HT-29 (cell line): ENCODE measurements around the gene AURKB. TPM values are rescaled to one million over a fixed set of nuclear protein-coding genes. Genes with fewer than 3 reads are reported as not detected.
"Not testable (repeated sequence)": the region's sequence is repeated elsewhere in the genome, so short reads cannot be mapped to it uniquely, and the experiment has no call there.

Experiments used
- DNase-seq: peaks from one replicate; pipeline ENCODE4 v3.0.0-alpha.2; 2015; ENCODE audit warnings: low spot score
- total RNA-seq: library from RNA; depleted of rRNA; stranded (reverse); fragments of >200 nt; shearing (Covaris generic); gene quantifications from 2 replicates; pipeline ENCODE4 v1.2.3, GENCODE V29; 2014

The AURKB gene
- total RNA-seq, 1 experiment from 2014 or later = 84.9 TPM

- DNase-seq = peak; percentile 12
These were observed 21.2 kb downstream of the AURKB start for GRCh38 chr17:8189041-8189710.

GRCh38 chr17:8188263-8188839, 22.0 kb downstream of the AURKB start:
- DNase-seq = no peak

GRCh38 chr17:8187517-8188262, 22.7 kb downstream of the AURKB start:
- peak; percentile 98 for DNase-seq

DNA sequence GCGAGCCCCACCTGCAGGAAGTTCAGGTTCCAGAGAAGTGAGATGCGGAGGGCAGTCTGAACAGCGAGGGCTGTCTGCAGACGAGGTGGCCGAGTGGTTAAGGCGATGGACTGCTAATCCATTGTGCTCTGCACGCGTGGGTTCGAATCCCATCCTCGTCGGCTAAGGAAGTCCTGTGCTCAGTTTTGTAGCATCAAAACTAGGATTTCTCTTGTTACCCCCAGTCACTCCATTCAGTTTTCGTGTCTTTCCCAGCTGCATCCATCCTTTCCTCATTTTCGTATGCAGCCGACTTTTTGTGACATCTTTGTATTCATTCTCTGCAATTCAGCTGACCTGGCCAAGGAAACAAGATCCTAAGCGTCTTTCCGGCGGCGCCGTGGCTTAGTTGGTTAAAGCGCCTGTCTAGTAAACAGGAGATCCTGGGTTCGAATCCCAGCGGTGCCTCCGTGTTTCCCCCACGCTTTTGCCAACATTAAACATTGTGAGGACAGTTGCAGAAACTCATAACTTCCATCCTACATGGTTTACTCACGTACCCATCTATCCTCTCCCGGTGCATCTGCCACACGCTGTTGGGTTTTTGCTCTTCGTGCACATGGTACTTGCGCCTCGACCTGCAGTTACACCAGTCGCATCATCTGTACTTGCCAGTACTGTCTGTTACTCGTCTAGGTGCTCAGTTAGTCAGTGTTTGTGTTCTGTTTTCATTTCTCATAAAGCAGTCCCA, 23.4 kb downstream of the AURKB start:
- peak; percentile 95 for DNase-seq

GRCh38 chr17:8186446-8186786, 24.0 kb downstream of the AURKB start:
- DNase-seq = no peak

DNA sequence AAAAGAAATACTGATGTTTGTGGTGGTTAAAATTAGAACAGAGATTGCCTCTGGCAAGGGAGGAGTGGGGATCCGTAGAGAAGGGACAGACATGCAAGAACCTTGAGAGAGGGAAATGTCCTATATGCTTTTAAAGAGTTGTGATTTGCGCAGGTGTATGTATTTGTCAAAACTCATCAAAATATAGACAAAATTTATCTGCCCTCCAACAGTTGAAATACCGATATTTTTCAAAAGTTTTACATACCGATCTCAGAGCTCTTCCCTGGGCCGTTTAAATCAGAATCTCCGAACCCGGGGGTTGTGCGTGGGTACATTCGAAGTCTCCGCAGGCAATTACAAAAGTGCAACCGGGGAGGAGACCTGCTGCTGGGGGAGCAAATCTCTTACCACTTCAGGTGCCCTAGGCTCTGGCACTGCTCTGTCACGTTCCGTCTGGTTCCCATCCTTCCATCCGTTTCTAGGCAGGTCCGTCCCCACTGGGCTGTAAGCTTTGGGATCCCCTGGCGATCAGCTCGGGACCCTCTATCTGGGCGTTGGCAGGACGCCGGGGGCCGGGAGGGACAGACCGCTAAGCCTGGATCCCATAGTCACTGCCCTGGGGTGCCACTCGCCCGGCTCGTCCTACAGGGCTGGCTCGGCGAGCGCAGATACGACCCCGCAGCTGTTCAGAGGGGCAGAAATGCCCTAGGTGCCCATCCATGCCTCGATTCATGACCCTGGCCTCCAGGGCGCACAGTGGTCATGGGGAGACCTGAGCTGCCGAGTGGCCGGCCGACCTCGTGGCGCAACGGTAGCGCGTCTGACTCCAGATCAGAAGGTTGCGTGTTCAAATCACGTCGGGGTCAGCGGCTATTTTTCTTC, 24.6 kb downstream of the AURKB start:
- DNase-seq = peak; percentile 80

DNA sequence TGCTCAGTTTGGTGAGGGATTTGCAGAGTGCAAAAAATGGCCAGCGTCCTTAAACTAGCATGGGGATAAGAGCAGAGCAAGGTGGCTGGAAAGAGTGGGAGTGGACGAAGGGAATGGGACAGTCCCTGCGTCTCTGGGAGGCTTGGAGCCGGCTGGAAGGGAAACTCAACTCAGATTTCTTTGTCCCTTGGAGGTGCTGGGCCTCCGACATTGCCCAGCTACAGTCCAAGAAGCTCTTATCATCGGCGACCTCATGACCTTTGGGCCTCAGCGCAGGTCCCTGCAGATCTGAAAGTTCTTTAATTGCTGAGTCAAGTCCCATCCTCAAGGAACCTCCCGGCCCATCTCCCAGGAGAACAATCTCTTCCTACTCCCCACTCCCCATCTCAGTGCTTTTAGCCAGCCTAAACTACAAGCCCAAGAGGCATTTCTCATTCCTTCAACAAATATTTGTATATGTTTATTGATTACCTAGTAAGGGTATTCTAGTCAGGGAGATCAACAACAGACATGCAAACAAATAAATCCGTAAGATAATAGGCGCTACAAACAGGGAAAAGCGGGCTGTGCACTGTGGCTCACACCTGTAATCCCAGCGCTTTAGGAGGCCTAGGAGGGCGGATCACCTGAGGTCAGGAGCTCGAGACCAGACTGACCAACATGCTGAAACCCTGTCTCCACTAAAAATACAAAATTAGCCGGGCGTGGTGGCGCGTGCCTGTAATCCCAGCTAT, 33.2 kb downstream of the AURKB start:
- no peak for DNase-seq

DNA sequence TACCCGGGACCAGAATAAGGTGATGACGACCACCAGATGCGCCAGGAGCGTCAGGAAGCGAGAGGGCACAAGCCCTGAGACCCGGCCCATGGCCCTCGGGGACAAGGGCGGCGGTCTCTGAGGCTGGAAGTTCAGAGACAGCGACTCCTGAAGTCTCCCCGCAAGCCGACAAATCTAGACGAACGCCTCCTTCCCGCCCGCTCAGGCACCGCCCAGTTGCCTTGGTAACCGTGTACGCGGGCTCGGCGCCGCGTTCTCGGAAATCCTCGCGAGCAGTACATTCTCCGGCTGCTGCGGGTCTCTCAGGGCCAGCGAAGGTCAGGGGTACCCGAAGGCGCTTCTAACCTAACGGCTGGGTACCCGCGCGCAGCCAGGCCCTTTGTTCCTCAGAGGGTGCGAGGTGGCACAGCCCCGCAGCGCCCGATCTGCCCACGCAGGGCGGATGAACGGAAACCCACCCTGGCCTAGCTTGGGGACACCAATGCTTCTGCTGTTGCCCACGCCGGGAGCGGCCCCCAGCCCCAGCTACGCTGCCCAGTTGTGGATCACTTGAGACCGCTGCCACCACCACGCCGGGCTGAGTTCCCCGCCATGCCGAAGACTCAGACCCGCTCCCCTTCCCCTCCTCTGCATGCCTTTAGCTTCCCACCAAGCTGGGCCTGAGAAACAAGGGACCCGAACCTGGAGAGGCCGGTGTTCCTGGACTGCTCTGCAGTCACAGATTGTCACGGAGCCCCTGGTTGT, 34.0 kb downstream of the AURKB start, which contains the start of gene TMEM107:
Gene TMEM107 (minus strand): TSS at position 184 of the 744 bp plus-strand sequence. CDS start 94 bp downstream, at position 90.
- peak; percentile 72 for DNase-seq

GRCh38 chr17:8175795-8176196, 34.6 kb downstream of the AURKB start:
- no peak for DNase-seq

- no peak for DNase-seq
These were observed 36.5 kb downstream of the AURKB start for GRCh38 chr17:8173871-8174322.

- peak; percentile 94 for DNase-seq
These were observed 37.1 kb downstream of the AURKB start for GRCh38 chr17:8173056-8173870.

DNA sequence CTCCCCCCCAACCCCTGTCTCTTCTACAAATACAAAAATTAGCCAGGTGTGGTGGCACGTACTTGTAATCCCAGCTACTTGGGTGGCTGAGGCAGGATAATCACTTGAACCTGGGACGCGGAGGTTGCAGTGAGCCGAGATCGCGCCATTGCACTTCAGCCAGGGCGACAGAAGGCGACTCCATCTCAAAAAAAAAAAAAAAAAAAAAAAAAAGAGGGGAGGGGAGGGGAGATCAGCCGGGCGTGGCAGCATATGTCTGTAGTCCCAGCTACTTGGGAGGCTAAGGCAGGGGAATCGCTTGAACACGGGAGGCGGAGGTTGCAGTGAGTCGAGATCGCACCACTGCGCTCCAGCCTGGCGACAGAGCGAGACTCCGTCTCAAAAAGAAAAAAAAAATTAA, 40.2 kb downstream of the AURKB start:
- not testable (repeated sequence) for DNase-seq

DNA sequence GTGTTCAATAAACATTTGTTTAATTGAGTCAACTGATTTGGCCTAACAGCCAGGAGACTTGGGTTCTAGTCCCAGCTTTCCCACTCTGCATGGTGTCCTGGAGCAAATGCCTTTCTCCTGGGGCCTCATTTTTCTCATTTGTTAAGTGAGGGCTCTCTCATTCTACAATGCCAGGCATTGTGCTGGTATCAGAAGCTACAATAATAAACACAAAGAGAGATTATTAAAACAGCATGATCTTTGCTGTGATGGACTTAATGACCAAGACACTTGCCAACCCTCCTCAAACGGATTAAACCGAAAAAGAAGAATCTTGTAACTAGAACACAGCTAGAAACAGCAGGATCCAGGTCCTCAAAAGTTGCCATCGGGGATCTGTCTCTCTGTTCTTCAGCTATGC, 42.8 kb downstream of the AURKB start:
- no peak for DNase-seq

GRCh38 chr17:8166731-8167130, 43.6 kb downstream of the AURKB start:
- DNase-seq = no peak

DNA sequence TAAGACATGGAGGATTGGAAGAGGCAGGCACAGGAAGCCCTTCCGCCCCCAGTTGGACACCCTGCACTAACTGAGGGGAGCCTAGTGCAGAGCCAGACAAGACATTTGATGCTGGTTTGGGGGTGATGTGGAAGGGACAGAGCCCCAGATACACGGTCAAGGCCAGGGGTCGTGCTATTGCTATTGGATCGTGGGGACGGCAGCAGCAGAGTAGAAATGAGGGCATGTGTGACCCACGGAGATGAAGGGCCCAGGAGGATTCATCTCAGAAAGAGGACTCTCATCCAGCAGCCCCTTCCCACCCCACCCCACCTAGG, 45.6 kb downstream of the AURKB start:
- DNase-seq = no peak

- DNase-seq = peak; percentile 7
These were observed 46.2 kb downstream of the AURKB start for GRCh38 chr17:8163978-8164814.

- no peak for DNase-seq
These were observed 47.1 kb downstream of the AURKB start for GRCh38 chr17:8162997-8163977.
